ENCODE results near the gene PERM1.
"Not testable (repeated sequence)": the region's sequence is repeated elsewhere in the genome, so short reads cannot be mapped to it uniquely, and the experiment has no call there.

DNA sequence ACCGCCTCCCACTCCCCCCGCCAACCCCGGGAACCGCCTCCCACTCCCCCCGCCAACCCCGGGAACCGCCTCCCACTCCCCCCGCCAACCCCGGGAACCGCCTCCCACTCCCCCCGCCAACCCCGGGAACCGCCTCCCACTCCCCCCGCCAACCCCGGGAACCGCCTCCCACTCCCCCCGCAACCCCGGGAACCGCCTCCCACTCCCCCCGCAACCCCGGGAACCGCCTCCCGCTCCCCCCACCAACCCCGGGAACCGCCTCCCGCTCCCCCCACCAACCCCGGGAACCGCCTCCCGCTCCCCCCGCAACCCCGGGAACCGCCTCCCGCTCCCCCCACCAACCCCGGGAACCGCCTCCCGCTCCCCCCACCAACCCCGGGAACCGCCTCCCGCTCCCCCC is 5.1 kb downstream of the PERM1 start:
- not testable (repeated sequence) for TF ChIP-seq JUND (IDR thresholded peaks at IDR 0.05; ENCODE audit: low read length); BACH1 (IDR thresholded peaks at IDR 0.05; ENCODE audit: low read length); EGR1 (IDR thresholded peaks at IDR 0.05; ENCODE audit: borderline replicate concordance, low read depth, low read length); GABPA (IDR thresholded peaks at IDR 0.05; ENCODE audit: borderline replicate concordance, insufficient read depth, low read length); EP300 (IDR thresholded peaks at IDR 0.05; ENCODE audit: borderline replicate concordance in 1 of 2, low read depth in 2 of 2, low read length in 2 of 2); TAF1 (IDR thresholded peaks at IDR 0.05; ENCODE audit: low read depth, low read length)
- TF ChIP-seq, protein P1, sequence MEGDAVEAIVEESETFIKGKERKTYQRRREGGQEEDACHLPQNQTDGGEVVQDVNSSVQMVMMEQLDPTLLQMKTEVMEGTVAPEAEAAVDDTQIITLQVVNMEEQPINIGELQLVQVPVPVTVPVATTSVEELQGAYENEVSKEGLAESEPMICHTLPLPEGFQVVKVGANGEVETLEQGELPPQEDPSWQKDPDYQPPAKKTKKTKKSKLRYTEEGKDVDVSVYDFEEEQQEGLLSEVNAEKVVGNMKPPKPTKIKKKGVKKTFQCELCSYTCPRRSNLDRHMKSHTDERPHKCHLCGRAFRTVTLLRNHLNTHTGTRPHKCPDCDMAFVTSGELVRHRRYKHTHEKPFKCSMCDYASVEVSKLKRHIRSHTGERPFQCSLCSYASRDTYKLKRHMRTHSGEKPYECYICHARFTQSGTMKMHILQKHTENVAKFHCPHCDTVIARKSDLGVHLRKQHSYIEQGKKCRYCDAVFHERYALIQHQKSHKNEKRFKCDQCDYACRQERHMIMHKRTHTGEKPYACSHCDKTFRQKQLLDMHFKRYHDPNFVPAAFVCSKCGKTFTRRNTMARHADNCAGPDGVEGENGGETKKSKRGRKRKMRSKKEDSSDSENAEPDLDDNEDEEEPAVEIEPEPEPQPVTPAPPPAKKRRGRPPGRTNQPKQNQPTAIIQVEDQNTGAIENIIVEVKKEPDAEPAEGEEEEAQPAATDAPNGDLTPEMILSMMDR (IDR thresholded peaks at IDR 0.05; ENCODE audit: control extremely low read depth in 1 of 3, insufficient read depth in 1 of 3, low read depth in 1 of 3, low read length in 3 of 3) = not testable (repeated sequence)
